ENCODE results near the gene PHLDA2. TPM values are rescaled to one million over a fixed set of nuclear protein-coding genes. Genes with fewer than 3 reads are reported as not detected.

Gene PHLDA2
- total RNA-seq, 1 experiment from 2014 or later = 33.7 TPM

GRCh38 chr11:2902784-2903671 lies 26.2 kb downstream of the PHLDA2 start:
- no TSS peak for BruUV-seq (replicated peaks)
- H3K27me3 ChIP-seq (replicated peaks; ENCODE audit: insufficient read depth, low read depth, low read length, poor library complexity) = no peaks in the 10 kb centered on the region
- H3K4me1 ChIP-seq (ENCODE audit: insufficient read depth, low read length, poor library complexity, severe bottlenecking) = peaks cover 15% of the 10 kb centered on the region
- H3K4me3 ChIP-seq (ENCODE audit: low read depth, low read length, poor library complexity, severe bottlenecking) = peak overlapping the region; percentile 65
- no peak for DNase-seq (ENCODE audit: low spot score)
- peak overlapping the region; percentile 78 for H3K27ac ChIP-seq (ENCODE audit: low read depth, low read length, poor library complexity, severe bottlenecking)
- H3K9me3 ChIP-seq (ENCODE audit: low read depth, low read length, poor library complexity, severe bottlenecking) = no peaks in the 10 kb centered on the region
- intact Hi-C loops (cut with micrococcal nuclease; ENCODE audit: unreplicated experiment) = no loop called here
- no peaks in the 10 kb centered on the region for H3K36me3 ChIP-seq (ENCODE audit: insufficient read depth, low read length, poor library complexity, severe bottlenecking)
- CTCF ChIA-PET = no interaction called here
- no peak for TF ChIP-seq CTCF (conservative IDR thresholded peaks at IDR 0.05; ENCODE audit: low read depth, low read length)
- POLR2A ChIA-PET (ENCODE audit: low non-redundant PET) = no interaction called here

- ChIA-PET CTCF (interaction anchor here (0.6 kb wide), 2 partner anchors 149 to 190 kb away, joined by 5 to 10 read pairs; no protein-coding TSS in a partner anchor), POLR2A (ENCODE audit: low non-redundant PET) (no interaction called here)
- no peaks in the 10 kb centered on the region for H3K9me3 ChIP-seq (ENCODE audit: low read depth, low read length, poor library complexity, severe bottlenecking)
- peak overlapping the region; percentile 65 for H3K4me3 ChIP-seq (ENCODE audit: low read depth, low read length, poor library complexity, severe bottlenecking)
- intact Hi-C loops (cut with micrococcal nuclease; ENCODE audit: unreplicated experiment) = no loop called here
- peak overlapping the region; percentile 78 for H3K27ac ChIP-seq (ENCODE audit: low read depth, low read length, poor library complexity, severe bottlenecking)
- DNase-seq (ENCODE audit: low spot score) = peak; percentile 96
- no TSS peak for BruUV-seq (replicated peaks)
- no peak for TF ChIP-seq EZH2 (IDR thresholded peaks at IDR 0.05; ENCODE audit: borderline replicate concordance, low read depth, low read length, poor library complexity, severe bottlenecking)
- TF ChIP-seq CTCF (conservative IDR thresholded peaks at IDR 0.05; ENCODE audit: low read depth, low read length) = no peak
- no peaks in the 10 kb centered on the region for H3K36me3 ChIP-seq (ENCODE audit: insufficient read depth, low read length, poor library complexity, severe bottlenecking)
- H3K27me3 ChIP-seq (replicated peaks; ENCODE audit: insufficient read depth, low read depth, low read length, poor library complexity) = no peaks in the 10 kb centered on the region
- peaks cover 15% of the 10 kb centered on the region for H3K4me1 ChIP-seq (ENCODE audit: insufficient read depth, low read length, poor library complexity, severe bottlenecking)
Measured at GRCh38 chr11:2901854-2902783, 27.1 kb downstream of the PHLDA2 start.

- Histone ChIP-seq H3K27ac (ENCODE audit: low read depth, low read length, poor library complexity, severe bottlenecking) (peak overlapping the region; percentile 78), H3K27me3 (replicated peaks; ENCODE audit: insufficient read depth, low read depth, low read length, poor library complexity) (no peaks in the 10 kb centered on the region), H3K36me3 (ENCODE audit: insufficient read depth, low read length, poor library complexity, severe bottlenecking) (no peaks in the 10 kb centered on the region), H3K4me1 (ENCODE audit: insufficient read depth, low read length, poor library complexity, severe bottlenecking) (peaks cover 15% of the 10 kb centered on the region), H3K9me3 (ENCODE audit: low read depth, low read length, poor library complexity, severe bottlenecking) (no peaks in the 10 kb centered on the region), H3K4me3 (ENCODE audit: low read depth, low read length, poor library complexity, severe bottlenecking) (peak overlapping the region; percentile 65)
- CTCF ChIA-PET = interaction anchor here (0.6 kb wide), 1 partner anchor 191 kb away, joined by 5 read pairs; no protein-coding TSS in a partner anchor
- no peak for DNase-seq (ENCODE audit: low spot score)
- POLR2A ChIA-PET (ENCODE audit: low non-redundant PET) = no interaction called here
- no TSS peak for BruUV-seq (replicated peaks)
- intact Hi-C loops (cut with micrococcal nuclease; ENCODE audit: unreplicated experiment) = no loop called here
- TF ChIP-seq EZH2 (IDR thresholded peaks at IDR 0.05; ENCODE audit: borderline replicate concordance, low read depth, low read length, poor library complexity, severe bottlenecking) (no peak), CTCF (conservative IDR thresholded peaks at IDR 0.05; ENCODE audit: low read depth, low read length) (no peak)
Measured at GRCh38 chr11:2901196-2901796, 27.9 kb downstream of the PHLDA2 start.

Measured in A673 (cell line).